Measurements from ENCODE around the gene ARHGAP33.

ARHGAP33 gene

DNA sequence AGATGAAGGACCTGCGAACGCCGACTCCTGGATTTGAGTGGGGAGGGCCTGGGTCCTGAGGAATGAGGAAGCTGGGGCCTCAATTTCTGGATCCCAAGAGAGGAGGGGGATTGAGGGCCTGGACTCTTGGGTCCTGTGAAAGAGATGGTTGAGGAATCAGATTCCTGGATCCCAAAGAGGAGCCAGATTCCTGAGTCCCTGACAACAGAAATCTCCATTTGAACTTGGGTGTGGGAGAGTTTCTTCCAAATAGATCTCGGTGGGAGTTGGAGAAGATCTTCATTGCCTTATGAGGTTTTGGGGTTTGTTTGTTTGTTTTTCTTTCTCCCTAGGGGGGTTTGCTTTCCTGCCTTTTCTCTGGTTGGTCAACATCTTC lies 29.3 kb upstream of the ARHGAP33 start:
- peak overlapping the region; percentile 77 for H3K27ac ChIP-seq (ENCODE audit: low read length)
- 0 out of 2 replicates have a peak, but pooled peaks cover 3% of the 10 kb centered on the region for H4K20me1 ChIP-seq (ENCODE audit: insufficient read depth, low read length)
- DNase-seq (no peak), ATAC-seq (ENCODE audit: insufficient read depth, low read depth) (no peak)
- H3K4me1 ChIP-seq (ENCODE audit: insufficient read depth, low read length): peaks cover 71% of the 10 kb centered on the region
- peaks cover 11% of the 10 kb centered on the region for H3K36me3 ChIP-seq (ENCODE audit: insufficient read depth, low read length)
- peak overlapping the region; percentile 64 to 65 for H3K4me3 ChIP-seq (ENCODE audit: low read depth in 1 of 2, low read length in 2 of 2)
- TF ChIP-seq EZH2 (IDR thresholded peaks at IDR 0.05; ENCODE audit: borderline replicate concordance, low read depth, low read length, severe bottlenecking): no peak
- TF ChIP-seq, protein P1, sequence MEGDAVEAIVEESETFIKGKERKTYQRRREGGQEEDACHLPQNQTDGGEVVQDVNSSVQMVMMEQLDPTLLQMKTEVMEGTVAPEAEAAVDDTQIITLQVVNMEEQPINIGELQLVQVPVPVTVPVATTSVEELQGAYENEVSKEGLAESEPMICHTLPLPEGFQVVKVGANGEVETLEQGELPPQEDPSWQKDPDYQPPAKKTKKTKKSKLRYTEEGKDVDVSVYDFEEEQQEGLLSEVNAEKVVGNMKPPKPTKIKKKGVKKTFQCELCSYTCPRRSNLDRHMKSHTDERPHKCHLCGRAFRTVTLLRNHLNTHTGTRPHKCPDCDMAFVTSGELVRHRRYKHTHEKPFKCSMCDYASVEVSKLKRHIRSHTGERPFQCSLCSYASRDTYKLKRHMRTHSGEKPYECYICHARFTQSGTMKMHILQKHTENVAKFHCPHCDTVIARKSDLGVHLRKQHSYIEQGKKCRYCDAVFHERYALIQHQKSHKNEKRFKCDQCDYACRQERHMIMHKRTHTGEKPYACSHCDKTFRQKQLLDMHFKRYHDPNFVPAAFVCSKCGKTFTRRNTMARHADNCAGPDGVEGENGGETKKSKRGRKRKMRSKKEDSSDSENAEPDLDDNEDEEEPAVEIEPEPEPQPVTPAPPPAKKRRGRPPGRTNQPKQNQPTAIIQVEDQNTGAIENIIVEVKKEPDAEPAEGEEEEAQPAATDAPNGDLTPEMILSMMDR (IDR thresholded peaks at IDR 0.05; ENCODE audit: borderline replicate concordance, extremely low read depth, low read length, poor library complexity, severe bottlenecking): no peak
- H3K9me3 ChIP-seq (ENCODE audit: insufficient read depth, low read length, severe bottlenecking): no peaks in the 10 kb centered on the region
- no peak overlapping the region for H2AFZ ChIP-seq (ENCODE audit: low read depth, low read length)
- H3K4me2 ChIP-seq (ENCODE audit: insufficient read depth, low read length): peak overlapping the region; percentile 68
- H3K27me3 ChIP-seq (ENCODE audit: insufficient read depth, low read length, poor library complexity): no peaks in the 10 kb centered on the region
- H3K79me2 ChIP-seq (ENCODE audit: insufficient read depth, low read length): peaks cover 43% of the 10 kb centered on the region
- H3K9ac ChIP-seq (ENCODE audit: low read depth, low read length): peak overlapping the region; percentile 94

DNA sequence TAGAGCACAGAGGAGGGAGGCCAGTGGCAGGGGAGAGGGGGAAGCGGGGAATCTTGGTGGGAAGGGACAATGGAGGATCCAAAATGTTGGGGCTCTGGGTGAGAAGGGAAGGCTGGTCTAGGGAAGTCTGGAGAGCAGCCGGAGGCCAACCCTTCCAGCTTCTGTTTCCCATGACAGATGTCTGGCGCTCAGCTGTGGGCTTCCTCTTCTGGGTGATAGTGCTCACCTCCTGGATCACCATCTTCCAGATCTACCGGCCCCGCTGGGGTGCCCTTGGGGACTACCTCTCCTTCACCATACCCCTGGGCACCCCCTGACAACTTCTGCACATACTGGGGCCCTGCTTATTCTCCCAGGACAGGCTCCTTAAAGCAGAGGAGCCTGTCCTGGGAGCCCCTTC lies 28.8 kb upstream of the ARHGAP33 start:
- Histone ChIP-seq H3K27me3 (ENCODE audit: insufficient read depth, low read length, poor library complexity) (no peaks in the 10 kb centered on the region), H3K4me2 (ENCODE audit: insufficient read depth, low read length) (peak overlapping the region; percentile 68), H2AFZ (ENCODE audit: low read depth, low read length) (no peak overlapping the region), H3K27ac (ENCODE audit: low read length) (peak overlapping the region; percentile 77; the same call in 1 of the 2 replicates), H3K9ac (ENCODE audit: low read depth, low read length) (peak overlapping the region; percentile 94), H3K9me3 (ENCODE audit: insufficient read depth, low read length, severe bottlenecking) (no peaks in the 10 kb centered on the region), H3K36me3 (ENCODE audit: insufficient read depth, low read length) (peaks cover 11% of the 10 kb centered on the region), H3K4me3 (ENCODE audit: low read depth in 1 of 2, low read length in 2 of 2) (peak overlapping the region; percentile 64 to 65; a peak in 3 of 4 replicates), H3K4me1 (ENCODE audit: insufficient read depth, low read length) (peaks cover 66% of the 10 kb centered on the region), H3K79me2 (ENCODE audit: insufficient read depth, low read length) (peaks cover 43% of the 10 kb centered on the region), H4K20me1 (ENCODE audit: insufficient read depth, low read length) (0 out of 2 replicates have a peak, but pooled peaks cover 3% of the 10 kb centered on the region)
- TF ChIP-seq EZH2 (IDR thresholded peaks at IDR 0.05; ENCODE audit: borderline replicate concordance, low read depth, low read length, severe bottlenecking): no peak
- TF ChIP-seq, protein P1 (IDR thresholded peaks at IDR 0.05; ENCODE audit: borderline replicate concordance, extremely low read depth, low read length, poor library complexity, severe bottlenecking): no peak
- no peak for DNase-seq
- no peak for ATAC-seq (ENCODE audit: insufficient read depth, low read depth)

DNA sequence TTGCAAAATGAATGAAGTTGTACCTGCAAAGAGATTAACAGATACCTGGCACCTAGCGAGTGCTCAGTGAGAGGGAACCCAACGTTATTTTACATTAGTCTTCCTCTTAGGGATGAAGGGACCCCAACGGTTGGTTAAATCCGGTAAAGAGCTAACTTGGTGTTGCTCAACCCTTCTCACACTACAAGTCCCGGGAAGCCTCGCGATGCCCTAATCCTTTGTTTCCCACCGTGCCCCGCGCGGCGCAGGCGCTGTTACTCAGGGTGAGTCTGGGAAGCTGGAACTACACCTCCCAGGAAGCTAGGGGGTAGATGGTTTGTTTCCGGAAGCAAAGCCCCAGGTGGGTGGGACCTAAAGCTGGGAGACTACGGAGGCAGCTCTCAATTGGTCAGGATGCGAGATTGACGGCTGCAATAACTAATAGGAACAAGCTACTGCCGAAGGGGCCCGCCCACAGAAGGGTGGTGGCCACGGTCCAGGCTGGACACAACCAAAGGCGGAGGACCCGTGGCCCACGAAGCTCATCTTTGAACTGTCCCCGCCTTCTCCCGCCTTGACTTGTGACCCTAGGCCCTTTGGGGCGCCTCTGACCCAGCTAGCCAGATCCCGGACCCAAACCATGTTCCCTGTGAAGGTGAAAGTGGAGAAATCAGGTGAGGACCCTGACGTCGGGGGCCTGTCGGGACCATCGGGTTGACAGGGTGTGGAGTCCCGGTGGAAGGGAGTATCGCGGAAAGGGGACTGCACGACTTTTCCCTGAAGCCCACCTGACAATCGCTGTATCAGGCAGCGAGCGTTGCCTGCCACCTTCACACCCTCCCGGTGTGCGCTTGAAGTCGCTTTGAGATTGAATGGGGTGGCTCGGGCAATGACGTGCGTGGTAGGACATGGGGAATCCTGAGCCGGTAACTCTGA lies 27.0 kb upstream of the ARHGAP33 start, which contains the start of gene LIN37:
Gene LIN37 (plus strand): TSS at position 471 of the 915 bp plus-strand sequence. CDS start 149 bp downstream, at position 620.
- 0 out of 2 replicates have a peak, but pooled peaks cover 3% of the 10 kb centered on the region for H4K20me1 ChIP-seq (ENCODE audit: insufficient read depth, low read length)
- H3K9ac ChIP-seq (ENCODE audit: low read depth, low read length): peak within 1 kb of the TSS; percentile 72
- peak within 1 kb of the TSS; percentile 91 for H3K27ac ChIP-seq (ENCODE audit: low read length)
- no peaks in the 10 kb centered on the region for H3K9me3 ChIP-seq (ENCODE audit: insufficient read depth, low read length, severe bottlenecking)
- peak within 1 kb of the TSS; percentile 74 to 98 for H3K4me3 ChIP-seq (ENCODE audit: low read depth in 1 of 2, low read length in 2 of 2)
- no peaks in the 10 kb centered on the region for H3K27me3 ChIP-seq (ENCODE audit: insufficient read depth, low read length, poor library complexity)
- peaks cover 18% of the 10 kb centered on the region for H3K36me3 ChIP-seq (ENCODE audit: insufficient read depth, low read length)
- H3K4me1 ChIP-seq (ENCODE audit: insufficient read depth, low read length): peaks cover 53% of the 10 kb centered on the region
- peak within 1 kb of the TSS; percentile 94 for H3K4me2 ChIP-seq (ENCODE audit: insufficient read depth, low read length)
- H3K79me2 ChIP-seq (ENCODE audit: insufficient read depth, low read length): peaks cover 43% of the 10 kb centered on the region
- no peak for TF ChIP-seq EZH2 (IDR thresholded peaks at IDR 0.05; ENCODE audit: borderline replicate concordance, low read depth, low read length, severe bottlenecking)
- TF ChIP-seq, protein P1 (IDR thresholded peaks at IDR 0.05; ENCODE audit: borderline replicate concordance, extremely low read depth, low read length, poor library complexity, severe bottlenecking): no peak
- DNase-seq (peak; percentile 99), ATAC-seq (ENCODE audit: insufficient read depth, low read depth) (peak; percentile 83)
- H2AFZ ChIP-seq (ENCODE audit: low read depth, low read length): peak within 1 kb of the TSS; percentile 98

Data from DND-41 (cell line).